Left ventricle myocardium inferior (tissue), 1 donor: ENCODE data around the gene UBL4A. TPM values are rescaled to one million over a fixed set of nuclear protein-coding genes. Genes with fewer than 3 reads are reported as not detected.

Experiments used
- DNase-seq: peaks from one replicate; pipeline ENCODE4 v3.0.0-alpha.2; 2020
- H3K27ac ChIP-seq: fragments of 200-600 bp; replicated peaks from 2 replicates; pipeline ENCODE4 v1.8.0; 2021
- H3K27me3 ChIP-seq: fragments of 200-600 bp; 2 replicates; pipeline ENCODE4 v1.8.0; 2021; ENCODE audit warnings: low read depth
- H3K36me3 ChIP-seq: fragments of 200-600 bp; 2 replicates; pipeline ENCODE4 v1.8.0; 2021
- H3K4me1 ChIP-seq: fragments of 200-600 bp; 2 replicates; pipeline ENCODE4 v1.8.0; 2021
- H3K4me3 ChIP-seq: fragments of 200-600 bp; 2 replicates; pipeline ENCODE4 v1.8.0; 2021; ENCODE audit warnings: mild to moderate bottlenecking, moderate library complexity
- H3K9me3 ChIP-seq: fragments of 200-600 bp; replicated peaks from 2 replicates; pipeline ENCODE4 v1.8.0; 2021
- CTCF ChIP-seq: fragments of 200-600 bp; IDR thresholded peaks from 2 replicates; pipeline ENCODE4 v1.8.0; 2021; ENCODE audit warnings: antibody characterized with exemption, mild to moderate bottlenecking, borderline replicate concordance
- intact Hi-C: fragments of 100-400 bp; cut with micrococcal nuclease; formaldehyde crosslinking; loops from one replicate; pipeline ENCODE4 v1.11.0; 2022
- total RNA-seq: library from RNA; stranded (reverse); fragmentation: NEBNext Ultra II Directional; extraction: Animal tissue kit (Norgen Biotek cat#: 25700); gene quantifications from one replicate; pipeline ENCODE4 v1.2.1, GENCODE V29; 2021
- donor health status: DM: no; HTN: yes; CAD: no; lungs with severe emphysema.

The UBL4A gene
- total RNA-seq, 1 donor from 2014 or later = 60.2 TPM

DNA sequence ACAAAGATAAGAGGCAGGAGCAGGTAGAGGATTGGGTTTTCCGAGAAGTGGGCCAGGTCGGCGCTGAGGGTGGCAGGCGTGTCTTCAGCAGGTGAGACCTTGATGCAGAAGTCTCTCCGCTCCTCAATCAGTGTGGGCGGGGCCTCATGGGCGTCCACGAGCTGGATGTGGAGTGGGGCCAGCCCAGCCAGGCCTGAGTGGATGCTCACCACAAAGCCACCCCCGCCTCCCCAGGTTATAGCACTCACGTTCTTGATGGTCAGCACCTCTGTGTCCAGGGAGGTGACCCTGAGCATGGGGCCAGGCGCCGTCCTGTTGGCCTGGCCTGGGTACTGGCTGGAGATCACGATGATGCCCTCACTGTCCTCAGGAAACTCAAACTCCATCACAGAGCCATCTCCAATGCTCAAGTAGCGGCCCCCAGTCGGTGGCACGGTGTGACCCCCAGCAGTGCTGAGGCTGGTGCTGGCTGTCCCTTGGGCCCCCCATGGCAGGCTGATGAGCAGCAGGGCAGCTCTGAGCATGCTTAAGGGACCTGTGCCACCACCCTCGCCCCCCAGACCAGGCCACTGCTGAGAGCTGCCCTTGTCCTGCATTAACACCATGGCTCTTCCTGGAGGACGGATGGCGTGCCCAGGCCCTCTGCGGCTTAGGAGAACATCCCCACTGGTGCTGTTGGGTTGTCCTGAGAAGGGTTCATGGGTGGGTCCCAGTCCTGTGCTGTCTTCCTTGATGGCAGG, 2.1 kb upstream of the UBL4A start:
- DNase-seq = no peak
- H3K27me3 ChIP-seq = no peaks in the 10 kb centered on the region
- H3K4me3 ChIP-seq = no peak overlapping the region
- peaks cover 8% of the 10 kb centered on the region for H3K36me3 ChIP-seq
- H3K4me1 ChIP-seq = peaks cover 51% of the 10 kb centered on the region
- no peak for TF ChIP-seq CTCF
- H3K27ac ChIP-seq = no peak overlapping the region
- no peaks in the 10 kb centered on the region for H3K9me3 ChIP-seq
- intact Hi-C loops = no loop called here

GRCh38 chrX:154487518-154488290, 1.3 kb upstream of the UBL4A start:
- H3K4me1 ChIP-seq = peaks cover 54% of the 10 kb centered on the region
- H3K27me3 ChIP-seq = no peaks in the 10 kb centered on the region
- H3K27ac ChIP-seq = peak overlapping the region; percentile 96
- no peak for TF ChIP-seq CTCF
- DNase-seq = no peak
- no peaks in the 10 kb centered on the region for H3K9me3 ChIP-seq
- intact Hi-C loops = no loop called here
- H3K4me3 ChIP-seq = peak overlapping the region; percentile 78
- H3K36me3 ChIP-seq = peaks cover 8% of the 10 kb centered on the region

- H3K9me3 ChIP-seq = no peaks in the 10 kb centered on the region
- peaks cover 54% of the 10 kb centered on the region for H3K4me1 ChIP-seq
- H3K27ac ChIP-seq = peak overlapping the region; percentile 96
- TF ChIP-seq CTCF = no peak
- intact Hi-C loops = no loop called here
- H3K27me3 ChIP-seq = no peaks in the 10 kb centered on the region
- H3K36me3 ChIP-seq = peaks cover 8% of the 10 kb centered on the region
- DNase-seq = peak; percentile 43
- peak overlapping the region; percentile 78 for H3K4me3 ChIP-seq
Observed at GRCh38 chrX:154486052-154486395, 391 bp downstream of the UBL4A start.

- Histone ChIP-seq H3K36me3 (peaks cover 8% of the 10 kb centered on the region), H3K9me3 (no peaks in the 10 kb centered on the region), H3K4me1 (peaks cover 54% of the 10 kb centered on the region), H3K27ac (peak overlapping the region; percentile 96), H3K4me3 (peak overlapping the region; percentile 78), H3K27me3 (no peaks in the 10 kb centered on the region)
- DNase-seq = no peak
- intact Hi-C loops = no loop called here
- no peak for TF ChIP-seq CTCF
Observed at GRCh38 chrX:154485150-154486051, 1.0 kb downstream of the UBL4A start.
